Mesangial cell (primary cell): Measurements from ENCODE around the gene SRC. TPM values are rescaled to one million over a fixed set of nuclear protein-coding genes. Genes with fewer than 3 reads are reported as not detected.

Experiments used
- total RNA-seq: library from RNA; depleted of rRNA; stranded (reverse); fragments of >200 nt; gene quantifications from 2 replicates; pipeline ENCODE4 v1.2.3, GENCODE V29; 2015

Gene SRC
- 23.5 and 33.1 TPM in 2 replicates for total RNA-seq

GRCh38 chr20:37345339-37346235, at the start of gene SRC:
Gene SRC, plus strand, starts transcription at chr20:37346140. Its CDS starts 38,014 bp downstream, at chr20:37384154.

Other genes with a start within 250 kb of the SRC start
- gene RPN2, start 166.8 kb upstream of the SRC start, total RNA-seq: 173 and 253 TPM in 2 replicates
- gene MROH8, start 166.6 kb upstream of the SRC start, total RNA-seq: 0.33 and 1.0 TPM in 2 replicates
- gene GHRH, start 84.3 kb upstream of the SRC start, total RNA-seq: not detected in 2 replicates
- gene MANBAL, start 56.5 kb upstream of the SRC start, total RNA-seq: 28.8 and 41.3 TPM in 2 replicates
- 20.9 and 41.1 TPM in 2 replicates for gene NNAT, start 175.1 kb downstream of the SRC start, total RNA-seq
- 27.4 and 36.4 TPM in 2 replicates for gene BLCAP, start 181.7 kb downstream of the SRC start, total RNA-seq